OCI-LY1 (cell line): Measurements from ENCODE around the gene UNC93B1.
A peak's percentile ranks its signal among the peaks of the same experiment; 100 is the strongest.

Source experiments
- H2AFZ ChIP-seq: fragments of 200-600 bp; sonication (generic), shearing (Covaris generic); 2 replicates; pipeline ENCODE4 v1.6.0; 2014; ENCODE audit warnings: antibody characterized with exemption, mild to moderate bottlenecking, low read length
- H3F3A ChIP-seq: fragments of 200-600 bp; sonication (generic), shearing (Covaris generic); 2 replicates; pipeline ENCODE4 v1.6.0; 2014; ENCODE audit warnings: mild to moderate bottlenecking, antibody characterized with exemption, low read length, moderate library complexity; ENCODE audit not compliant: insufficient read depth
- H3K27ac ChIP-seq: fragments of 200-600 bp; sonication (generic); 2 replicates; pipeline ENCODE4 v1.5.1; 2014; ENCODE audit warnings: low read length, mixed run types, mild to moderate bottlenecking, low read depth; ENCODE audit not compliant: poor library complexity, severe bottlenecking
- H3K27me3 ChIP-seq: fragments of 200-600 bp; sonication (generic); 2 replicates; pipeline ENCODE4 v1.6.0; 2014; ENCODE audit warnings: antibody characterized with exemption, mild to moderate bottlenecking, low read length, moderate library complexity; ENCODE audit not compliant: insufficient read depth
- H3K36me3 ChIP-seq: fragments of 200-600 bp; sonication (generic); 2 replicates; pipeline ENCODE4 v1.6.1; 2014; ENCODE audit warnings: mild to moderate bottlenecking, antibody characterized with exemption, low read length, moderate library complexity, mixed read lengths; ENCODE audit not compliant: insufficient read depth
- H3K4me1 ChIP-seq: fragments of 200-600 bp; sonication (generic); 2 replicates; pipeline ENCODE4 v1.5.1; 2014; ENCODE audit warnings: mild to moderate bottlenecking, low read length, moderate library complexity; ENCODE audit not compliant: insufficient read depth, severe bottlenecking
- H3K4me2 ChIP-seq: fragments of 200-600 bp; sonication (generic), shearing (Covaris generic); 2 replicates; pipeline ENCODE4 v1.6.1; 2014; ENCODE audit warnings: low read length
- H3K4me3 ChIP-seq: fragments of 200-600 bp; sonication (generic); 2 replicates; pipeline ENCODE4 v1.5.1; 2014; ENCODE audit warnings: low read length, low read depth, mild to moderate bottlenecking, mixed read lengths; ENCODE audit not compliant: poor library complexity, severe bottlenecking
- H3K79me2 ChIP-seq: fragments of 200-600 bp; shearing (Covaris generic); 2 replicates; pipeline ENCODE4 v1.6.1; 2016; ENCODE audit warnings: mixed run types, low read length, mixed read lengths; ENCODE audit not compliant: insufficient read depth
- H3K9ac ChIP-seq: fragments of 200-600 bp; sonication (generic), shearing (Covaris generic); 2 replicates; pipeline ENCODE4 v1.6.1; 2014; ENCODE audit warnings: mild to moderate bottlenecking, low read length, mixed read lengths
- H3K9me2 ChIP-seq: fragments of 200-600 bp; sonication (generic), shearing (Covaris generic); 2 replicates; pipeline ENCODE4 v1.6.1; 2014; ENCODE audit warnings: low read depth, mild to moderate bottlenecking, low read length, mixed read lengths
- H3K9me3 ChIP-seq: fragments of 200-600 bp; shearing (Covaris generic); 2 replicates; pipeline ENCODE4 v1.6.1; 2014; ENCODE audit warnings: low read length, mixed read lengths
- H4K20me1 ChIP-seq: fragments of 200-600 bp; sonication (generic), shearing (Covaris generic); 2 replicates; pipeline ENCODE4 v1.6.0; 2016; ENCODE audit warnings: mild to moderate bottlenecking, low read length; ENCODE audit not compliant: insufficient read depth
- EZH2 ChIP-seq: fragments of 200-600 bp; sonication (generic), shearing (Covaris generic); IDR thresholded peaks from 2 replicates; pipeline ENCODE4 v1.8.0; 2017; ENCODE audit warnings: borderline replicate concordance, mixed run types, mild to moderate bottlenecking, antibody characterized with exemption, low read length, moderate library complexity, mixed read lengths
- TF ChIP-seq, protein P1 (sequence below): fragments of 200-600 bp; sonication (generic), shearing (Covaris generic); IDR thresholded peaks from 2 replicates; pipeline ENCODE4 v1.5.1; 2017; ENCODE audit warnings: mild to moderate bottlenecking, antibody characterized with exemption, low read length, moderate library complexity, mixed read lengths

The UNC93B1 gene

DNA sequence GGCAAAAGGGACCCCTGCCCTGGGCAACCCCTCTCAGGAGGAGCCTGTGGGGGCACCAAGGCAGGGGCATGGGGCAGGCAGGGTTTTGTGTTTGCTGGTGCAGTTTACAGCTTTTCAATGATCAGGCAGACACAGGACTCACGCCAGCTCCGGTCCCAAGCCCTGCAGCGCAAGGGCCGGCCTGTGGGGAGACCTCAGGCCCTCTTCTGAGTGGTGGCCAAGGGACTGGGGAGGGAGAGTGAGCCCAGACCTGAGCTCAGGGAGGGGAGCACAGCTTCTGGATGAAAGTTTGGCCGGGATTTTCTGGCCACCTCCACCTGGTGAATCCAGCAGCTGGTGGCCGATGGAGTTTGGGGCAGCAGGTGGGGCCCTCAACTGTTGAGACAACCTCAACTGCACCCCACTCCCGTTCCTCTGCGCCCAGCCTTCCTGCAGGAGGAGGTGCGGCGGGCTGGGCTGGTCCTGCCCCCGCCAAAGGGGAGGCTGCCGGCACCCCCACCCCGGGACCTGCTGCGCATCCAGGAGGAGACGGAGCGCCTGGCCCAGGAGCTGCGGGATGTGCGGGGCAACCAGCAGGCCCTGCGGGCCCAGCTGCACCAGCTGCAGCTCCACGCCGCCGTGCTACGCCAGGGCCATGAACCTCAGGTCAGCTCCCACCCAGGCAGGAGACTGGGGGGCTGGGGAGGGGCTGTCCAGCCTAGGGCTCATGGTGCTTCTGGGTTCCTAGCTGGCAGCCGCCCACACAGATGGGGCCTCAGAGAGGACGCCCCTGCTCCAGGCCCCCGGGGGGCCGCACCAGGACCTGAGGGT lies 38.5 kb upstream of the UNC93B1 start:
- Histone ChIP-seq H3K9me3 (no peaks in the 10 kb centered on the region), H4K20me1 (no peaks in the 10 kb centered on the region), H3K79me2 (no peaks in the 10 kb centered on the region), H3K27me3 (no peaks in the 10 kb centered on the region), H3K27ac (peak overlapping the region; percentile 76), H3K4me1 (peaks cover 47% of the 10 kb centered on the region), H3K9ac (no peak overlapping the region), H3K36me3 (peaks cover 38% of the 10 kb centered on the region), H3F3A (no peaks in the 10 kb centered on the region), H2AFZ (no peak overlapping the region), H3K9me2 (no peaks in the 10 kb centered on the region), H3K4me2 (no peak overlapping the region; the same call in 1 of the 2 replicates), H3K4me3 (no peak overlapping the region)
- TF ChIP-seq, protein P1, sequence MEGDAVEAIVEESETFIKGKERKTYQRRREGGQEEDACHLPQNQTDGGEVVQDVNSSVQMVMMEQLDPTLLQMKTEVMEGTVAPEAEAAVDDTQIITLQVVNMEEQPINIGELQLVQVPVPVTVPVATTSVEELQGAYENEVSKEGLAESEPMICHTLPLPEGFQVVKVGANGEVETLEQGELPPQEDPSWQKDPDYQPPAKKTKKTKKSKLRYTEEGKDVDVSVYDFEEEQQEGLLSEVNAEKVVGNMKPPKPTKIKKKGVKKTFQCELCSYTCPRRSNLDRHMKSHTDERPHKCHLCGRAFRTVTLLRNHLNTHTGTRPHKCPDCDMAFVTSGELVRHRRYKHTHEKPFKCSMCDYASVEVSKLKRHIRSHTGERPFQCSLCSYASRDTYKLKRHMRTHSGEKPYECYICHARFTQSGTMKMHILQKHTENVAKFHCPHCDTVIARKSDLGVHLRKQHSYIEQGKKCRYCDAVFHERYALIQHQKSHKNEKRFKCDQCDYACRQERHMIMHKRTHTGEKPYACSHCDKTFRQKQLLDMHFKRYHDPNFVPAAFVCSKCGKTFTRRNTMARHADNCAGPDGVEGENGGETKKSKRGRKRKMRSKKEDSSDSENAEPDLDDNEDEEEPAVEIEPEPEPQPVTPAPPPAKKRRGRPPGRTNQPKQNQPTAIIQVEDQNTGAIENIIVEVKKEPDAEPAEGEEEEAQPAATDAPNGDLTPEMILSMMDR, result no peak
- TF ChIP-seq EZH2, result no peak

DNA sequence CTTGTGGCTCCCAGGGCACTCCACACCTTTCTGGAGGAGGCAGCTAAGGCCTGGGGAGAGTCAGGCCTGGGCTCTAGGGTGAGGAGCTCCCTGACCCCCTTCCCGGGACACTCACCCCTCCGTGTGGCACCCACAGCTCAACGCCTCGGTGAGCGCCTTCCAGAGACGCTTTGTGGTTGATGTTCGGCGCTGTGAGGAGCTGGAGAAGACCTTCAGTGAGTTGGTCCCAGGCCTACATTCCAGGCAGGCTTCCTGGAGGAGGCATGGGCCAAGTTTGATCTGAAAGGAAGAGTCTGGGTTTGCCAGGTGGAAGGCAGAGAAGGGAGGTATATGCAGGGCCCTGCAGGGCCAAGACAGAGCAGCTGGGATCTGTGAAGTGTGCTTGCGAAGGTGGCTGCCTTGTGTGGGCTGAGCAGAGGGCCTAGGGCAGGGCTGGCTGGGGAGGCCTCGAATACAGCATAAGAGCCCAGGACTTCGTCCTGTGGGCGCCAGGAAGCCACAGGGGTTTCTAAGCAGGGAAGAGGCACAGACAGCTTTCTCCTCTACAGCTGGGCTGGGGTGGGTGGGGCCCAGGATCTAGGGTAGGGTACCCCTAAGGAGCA lies 37.8 kb upstream of the UNC93B1 start:
- H3K79me2 ChIP-seq, result no peaks in the 10 kb centered on the region

DNA sequence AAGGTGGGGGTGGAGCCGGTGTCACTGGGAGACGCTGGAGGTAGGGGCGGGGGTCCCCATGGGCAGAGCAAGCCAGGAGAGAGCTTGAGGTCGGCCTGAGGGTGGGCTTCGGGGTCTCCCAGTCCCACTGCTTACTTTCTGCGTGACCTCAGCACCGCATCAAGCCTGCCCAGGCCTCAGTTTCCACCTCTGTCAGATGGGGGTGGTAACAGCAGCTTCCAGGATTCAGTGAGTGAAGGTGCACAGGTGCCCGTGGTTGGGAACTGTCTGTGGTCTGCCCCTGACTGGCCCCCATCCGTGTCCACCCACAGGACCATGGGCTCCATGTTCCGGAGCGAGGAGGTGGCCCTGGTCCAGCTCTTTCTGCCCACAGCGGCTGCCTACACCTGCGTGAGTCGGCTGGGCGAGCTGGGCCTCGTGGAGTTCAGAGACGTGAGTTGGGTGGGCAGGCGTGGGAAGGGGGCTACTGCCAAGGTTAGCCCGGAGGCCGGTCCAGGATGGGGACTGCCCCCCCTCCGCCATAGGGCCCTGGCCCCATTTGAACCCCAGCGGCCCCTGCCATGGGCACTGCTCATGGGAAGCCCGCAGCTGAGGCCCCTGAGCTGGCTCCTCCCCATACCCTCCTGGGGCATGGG lies 37.2 kb upstream of the UNC93B1 start:
- Histone ChIP-seq H3F3A (no peaks in the 10 kb centered on the region), H3K4me3 (peak overlapping the region; percentile 95), H2AFZ (no peak overlapping the region), H3K27me3 (no peaks in the 10 kb centered on the region), H3K36me3 (peaks cover 35% of the 10 kb centered on the region), H3K4me1 (peaks cover 47% of the 10 kb centered on the region), H3K9ac (peak overlapping the region; percentile 92), H3K9me2 (no peaks in the 10 kb centered on the region), H3K27ac (peak overlapping the region; percentile 76), H4K20me1 (no peaks in the 10 kb centered on the region), H3K9me3 (no peaks in the 10 kb centered on the region), H3K4me2 (peak overlapping the region; percentile 91), H3K79me2 (no peaks in the 10 kb centered on the region)
- TF ChIP-seq EZH2, result no peak
- TF ChIP-seq, protein P1, result no peak

More for the DNA sequence above, 37.8 kb upstream of the UNC93B1 start:
- Histone ChIP-seq H3K36me3 (peaks cover 35% of the 10 kb centered on the region), H3K27ac (peak overlapping the region; percentile 76), H3K9me3 (no peaks in the 10 kb centered on the region), H3K4me2 (peak overlapping the region; percentile 91), H3K27me3 (no peaks in the 10 kb centered on the region), H3K4me3 (peak overlapping the region; percentile 95), H3F3A (no peaks in the 10 kb centered on the region), H3K9me2 (no peaks in the 10 kb centered on the region), H3K4me1 (peaks cover 47% of the 10 kb centered on the region), H3K9ac (peak overlapping the region; percentile 92; the same call in 1 of the 2 replicates), H4K20me1 (no peaks in the 10 kb centered on the region), H2AFZ (no peak overlapping the region)
- TF ChIP-seq, protein P1, result no peak
- TF ChIP-seq EZH2, result no peak
